ENCODE data around the gene MYO1B. TPM values are rescaled to one million over a fixed set of nuclear protein-coding genes. Genes with fewer than 3 reads are reported as not detected.

The MYO1B gene
- total RNA-seq, 1 donor from 2014 or later = 67.7 TPM

GRCh38 chr2:191297033-191297432 is 51.8 kb downstream of the MYO1B start:
- Mint-ChIP-seq H3K4me3 (no peak overlapping the region), H3K36me3 (peaks cover 30% of the 10 kb centered on the region), H3K9me3 (peaks cover under 1% of the 10 kb centered on the region), H3K27ac (no peak overlapping the region), H3K27me3 (no peaks in the 10 kb centered on the region), H3K4me1 (ENCODE audit: unreplicated experiment) (peaks cover 5% of the 10 kb centered on the region)
- no peak for DNase-seq (ENCODE audit: extremely low spot score, unreplicated experiment)
- TF ChIP-seq CTCF (conservative IDR thresholded peaks at IDR 0.05) = no peak

- H3K27ac Mint-ChIP-seq = no peak overlapping the region
- no peak for TF ChIP-seq CTCF (conservative IDR thresholded peaks at IDR 0.05)
- no peak overlapping the region for H3K4me3 Mint-ChIP-seq
- no peak for DNase-seq (ENCODE audit: extremely low spot score, unreplicated experiment)
- peaks cover 39% of the 10 kb centered on the region for H3K36me3 Mint-ChIP-seq
- H3K27me3 Mint-ChIP-seq = no peaks in the 10 kb centered on the region
- no peaks in the 10 kb centered on the region for H3K9me3 Mint-ChIP-seq
- peaks cover 17% of the 10 kb centered on the region for H3K4me1 Mint-ChIP-seq (ENCODE audit: unreplicated experiment)
These were observed 53.1 kb downstream of the MYO1B start for GRCh38 chr2:191298306-191298705.

GRCh38 chr2:191299010-191299409 is 53.8 kb downstream of the MYO1B start:
- TF ChIP-seq CTCF (conservative IDR thresholded peaks at IDR 0.05) = no peak

DNA sequence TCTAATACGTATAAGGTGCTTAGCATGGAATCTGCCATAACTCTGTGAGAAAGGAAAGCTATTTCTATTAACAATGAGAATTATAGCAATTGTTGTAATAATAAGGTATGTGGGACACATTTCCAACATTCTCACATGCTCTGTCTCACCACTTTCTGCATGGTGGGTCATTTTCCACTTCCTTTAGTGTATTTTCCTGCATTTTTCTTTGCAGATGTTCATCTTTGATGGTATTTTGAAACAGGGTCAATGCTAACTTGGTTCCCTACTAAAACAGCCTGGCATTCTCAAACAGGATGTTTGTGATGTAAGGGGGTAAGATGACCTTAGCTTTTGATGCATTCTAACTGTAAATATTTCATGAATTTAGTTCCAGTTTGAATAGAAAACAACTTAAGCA is 54.7 kb downstream of the MYO1B start:
- H3K4me3 Mint-ChIP-seq = no peak overlapping the region
- peaks cover 40% of the 10 kb centered on the region for H3K36me3 Mint-ChIP-seq
- H3K27me3 Mint-ChIP-seq = no peaks in the 10 kb centered on the region
- H3K4me1 Mint-ChIP-seq (ENCODE audit: unreplicated experiment) = peaks cover 24% of the 10 kb centered on the region
- H3K9me3 Mint-ChIP-seq = no peaks in the 10 kb centered on the region
- H3K27ac Mint-ChIP-seq = no peak overlapping the region
- DNase-seq (ENCODE audit: extremely low spot score, unreplicated experiment) = no peak
- no peak for TF ChIP-seq CTCF (conservative IDR thresholded peaks at IDR 0.05)

More at GRCh38 chr2:191299010-191299409, 53.8 kb downstream of the MYO1B start:
- Mint-ChIP-seq H3K36me3 (peaks cover 40% of the 10 kb centered on the region), H3K27ac (no peak overlapping the region), H3K27me3 (no peaks in the 10 kb centered on the region), H3K9me3 (no peaks in the 10 kb centered on the region), H3K4me3 (no peak overlapping the region), H3K4me1 (ENCODE audit: unreplicated experiment) (peaks cover 24% of the 10 kb centered on the region)
- no peak for DNase-seq (ENCODE audit: extremely low spot score, unreplicated experiment)

GRCh38 chr2:191301971-191302370 is 56.8 kb downstream of the MYO1B start:
- no peak for DNase-seq (ENCODE audit: extremely low spot score, unreplicated experiment)
- H3K9me3 Mint-ChIP-seq = no peaks in the 10 kb centered on the region
- peaks cover 32% of the 10 kb centered on the region for H3K36me3 Mint-ChIP-seq
- H3K27ac Mint-ChIP-seq = no peak overlapping the region
- H3K4me1 Mint-ChIP-seq (ENCODE audit: unreplicated experiment) = peaks cover 24% of the 10 kb centered on the region
- no peak overlapping the region for H3K4me3 Mint-ChIP-seq
- no peak for TF ChIP-seq CTCF (conservative IDR thresholded peaks at IDR 0.05)
- no peaks in the 10 kb centered on the region for H3K27me3 Mint-ChIP-seq
